MM.1S (cell line): ENCODE data around the gene MYH7B.

Source experiments
- DNase-seq: peaks from one replicate; pipeline ENCODE4 v3.0.0-alpha.2; 2015
- H2AFZ ChIP-seq: fragments of 300-600 bp; sonication (generic); 2 replicates; pipeline ENCODE4 v1.6.0; 2016; ENCODE audit warnings: antibody characterized with exemption, low read length
- H3F3A ChIP-seq: fragments of 300-600 bp; sonication (generic); 2 replicates; pipeline ENCODE4 v1.6.1; 2016; ENCODE audit warnings: mild to moderate bottlenecking, antibody characterized with exemption, low read length, moderate library complexity, mixed read lengths; ENCODE audit not compliant: insufficient read depth
- H3K27ac ChIP-seq: fragments of 300-600 bp; sonication (generic); 2 replicates; pipeline ENCODE4 v1.5.1; 2016; ENCODE audit warnings: mild to moderate bottlenecking, low read length
- H3K27me3 ChIP-seq: fragments of 300-600 bp; sonication (generic); replicated peaks from 2 replicates; pipeline ENCODE4 v1.6.0; 2016; ENCODE audit warnings: low read length; ENCODE audit not compliant: insufficient read depth
- H3K36me3 ChIP-seq: fragments of 300-600 bp; sonication (generic); replicated peaks from 2 replicates; pipeline ENCODE4 v1.6.1; 2016; ENCODE audit warnings: mild to moderate bottlenecking, low read length, mixed read lengths; ENCODE audit not compliant: insufficient read depth
- H3K4me1 ChIP-seq: fragments of 300-600 bp; sonication (generic); 2 replicates; pipeline ENCODE4 v1.6.1; 2016; ENCODE audit warnings: low read length, mixed read lengths
- H3K4me2 ChIP-seq: fragments of 300-600 bp; sonication (generic); 2 replicates; pipeline ENCODE4 v1.6.0; 2016; ENCODE audit warnings: low read depth, low read length
- H3K4me3 ChIP-seq: fragments of 300-600 bp; sonication (generic); 2 replicates; pipeline ENCODE4 v1.5.1; 2016; ENCODE audit warnings: low read length, mixed read lengths
- H3K79me2 ChIP-seq: fragments of 300-600 bp; sonication (generic); 2 replicates; pipeline ENCODE4 v1.6.1; 2016; ENCODE audit warnings: mixed run types, low read length, mixed read lengths
- H3K9ac ChIP-seq: fragments of 300-600 bp; sonication (generic); 2 replicates; pipeline ENCODE4 v1.6.1; 2016; ENCODE audit warnings: low read length, mixed read lengths
- H3K9me2 ChIP-seq: fragments of 300-600 bp; sonication (generic); replicated peaks from 2 replicates; pipeline ENCODE4 v1.6.1; 2016; ENCODE audit warnings: mild to moderate bottlenecking, low read length, mixed read lengths; ENCODE audit not compliant: insufficient read depth
- H3K9me3 ChIP-seq: fragments of 300-600 bp; sonication (generic); replicated peaks from 2 replicates; pipeline ENCODE4 v1.6.1; 2016; ENCODE audit warnings: mild to moderate bottlenecking, low read length, mixed read lengths; ENCODE audit not compliant: insufficient read depth
- H4K20me1 ChIP-seq: fragments of 300-600 bp; sonication (generic); 2 replicates; pipeline ENCODE4 v1.6.1; 2016; ENCODE audit warnings: mild to moderate bottlenecking, low read length, moderate library complexity, mixed read lengths; ENCODE audit not compliant: insufficient read depth
- CTCF ChIP-seq: fragments of 300-600 bp; sonication (generic); IDR thresholded peaks from 2 replicates; pipeline ENCODE4 v1.5.1; 2016; ENCODE audit warnings: antibody characterized with exemption, low read length, mixed read lengths
- EZH2 ChIP-seq: fragments of 300-600 bp; sonication (generic); optimal IDR thresholded peaks from 2 replicates; pipeline ENCODE3; 2017; ENCODE audit warnings: low read depth, mild to moderate bottlenecking, antibody characterized with exemption, low read length, mixed read lengths
- EZH2phosphoT487 ChIP-seq: fragments of 300-600 bp; sonication (generic); IDR thresholded peaks from 2 replicates; pipeline ENCODE4 v1.6.1; 2018; ENCODE audit warnings: antibody characterized with exemption, low read length

Gene MYH7B

GRCh38 chr20:34938466-34939163 lies 17.1 kb upstream of the MYH7B start:
- H3K27ac ChIP-seq, result no peak overlapping the region
- H3K27me3 ChIP-seq, result no peaks in the 10 kb centered on the region
- H3K4me3 ChIP-seq, result no peak overlapping the region
- no peaks in the 10 kb centered on the region for H3K9me2 ChIP-seq
- H3K9me3 ChIP-seq, result no peaks in the 10 kb centered on the region
- no peaks in the 10 kb centered on the region for H3K79me2 ChIP-seq
- H2AFZ ChIP-seq, result no peak overlapping the region
- H3K4me1 ChIP-seq, result peaks cover 25% of the 10 kb centered on the region
- no peaks in the 10 kb centered on the region for H3K36me3 ChIP-seq
- H4K20me1 ChIP-seq, result no peaks in the 10 kb centered on the region
- no peak for DNase-seq
- peaks cover 13% of the 10 kb centered on the region for H3F3A ChIP-seq
- H3K4me2 ChIP-seq, result no peak overlapping the region
- no peak for TF ChIP-seq EZH2
- no peak for TF ChIP-seq EZH2phosphoT487
- TF ChIP-seq CTCF, result no peak
- no peak overlapping the region for H3K9ac ChIP-seq

GRCh38 chr20:34940081-34940481 lies 15.6 kb upstream of the MYH7B start:
- Histone ChIP-seq H3K27ac (peak overlapping the region; percentile 74), H3K4me2 (peak overlapping the region; percentile 25), H4K20me1 (no peaks in the 10 kb centered on the region), H3K79me2 (no peaks in the 10 kb centered on the region), H3K4me1 (peaks cover 25% of the 10 kb centered on the region), H3F3A (peaks cover 13% of the 10 kb centered on the region), H3K9me3 (no peaks in the 10 kb centered on the region), H3K27me3 (no peaks in the 10 kb centered on the region), H3K9ac (peak overlapping the region; percentile 11; the same call in 1 of the 2 replicates), H3K9me2 (no peaks in the 10 kb centered on the region), H2AFZ (peak overlapping the region; percentile 40), H3K4me3 (no peak overlapping the region), H3K36me3 (no peaks in the 10 kb centered on the region)
- DNase-seq, result peak; percentile 87
- no peak for TF ChIP-seq EZH2
- TF ChIP-seq CTCF, result no peak
- no peak for TF ChIP-seq EZH2phosphoT487

- no peaks in the 10 kb centered on the region for H3K36me3 ChIP-seq
- peaks cover 13% of the 10 kb centered on the region for H3F3A ChIP-seq
- H3K9ac ChIP-seq, result no peak overlapping the region
- peaks cover 25% of the 10 kb centered on the region for H3K4me1 ChIP-seq
- H3K27me3 ChIP-seq, result no peaks in the 10 kb centered on the region
- H3K4me2 ChIP-seq, result peak overlapping the region; percentile 11; the same call in 1 of the 2 replicates
- H2AFZ ChIP-seq, result no peak overlapping the region
- peak overlapping the region; percentile 74; the same call in 1 of the 2 replicates for H3K27ac ChIP-seq
- no peaks in the 10 kb centered on the region for H3K9me2 ChIP-seq
- TF ChIP-seq EZH2phosphoT487 (no peak), CTCF (no peak), EZH2 (no peak)
- DNase-seq, result peak; percentile 18
- H4K20me1 ChIP-seq, result no peaks in the 10 kb centered on the region
- no peaks in the 10 kb centered on the region for H3K9me3 ChIP-seq
- H3K4me3 ChIP-seq, result no peak overlapping the region
- H3K79me2 ChIP-seq, result no peaks in the 10 kb centered on the region
Measured at GRCh38 chr20:34941226-34941625, 14.4 kb upstream of the MYH7B start.
